Cardiac septum (tissue), 1 donor: Measurements from ENCODE around the gene LIF. TPM values are rescaled to one million over a fixed set of nuclear protein-coding genes. Genes with fewer than 3 reads are reported as not detected.

Experiments used
- DNase-seq: peaks from one replicate; pipeline ENCODE4 v3.0.0-alpha.2; 2020; ENCODE audit warnings: low spot score
- intact Hi-C: fragments of 100-400 bp; cut with DNase I; formaldehyde crosslinking; loops from one replicate; pipeline ENCODE4 v1.14.0; 2022
- total RNA-seq: library from RNA; stranded (reverse); fragmentation: NEBNext Ultra II Directional; extraction: Animal tissue kit (Norgen Biotek cat#: 25700); gene quantifications from one replicate; pipeline ENCODE4 v1.2.1, GENCODE V29; 2021
- donor health status: DM: no; HTN: no; CAD: no.

LIF gene
- total RNA-seq, 1 donor from 2014 or later: 0.78 TPM

GRCh38 chr22:30285846-30286200, 39.3 kb upstream of the LIF start:
- DNase-seq: no peak
- intact Hi-C loops: no loop called here

- intact Hi-C loops: no loop called here
- no peak for DNase-seq
Measured at GRCh38 chr22:30285176-30285845, 38.8 kb upstream of the LIF start.

GRCh38 chr22:30284666-30285065, 38.1 kb upstream of the LIF start:
- no peak for DNase-seq

GRCh38 chr22:30284172-30284571, 37.6 kb upstream of the LIF start:
- intact Hi-C loops: no loop called here
- no peak for DNase-seq

More at GRCh38 chr22:30284666-30285065, 38.1 kb upstream of the LIF start:
- intact Hi-C loops: no loop called here

GRCh38 chr22:30283342-30283741, 36.8 kb upstream of the LIF start:
- intact Hi-C loops: no loop called here
- DNase-seq: no peak

- intact Hi-C loops: no loop called here
- DNase-seq: no peak
Measured at GRCh38 chr22:30282616-30283046, 36.1 kb upstream of the LIF start.

GRCh38 chr22:30280505-30280904, 33.9 kb upstream of the LIF start:
- intact Hi-C loops: no loop called here
- no peak for DNase-seq

GRCh38 chr22:30279932-30280331, 33.4 kb upstream of the LIF start:
- no peak for DNase-seq
- intact Hi-C loops: no loop called here

- no peak for DNase-seq
- intact Hi-C loops: no loop called here
Measured at GRCh38 chr22:30279046-30279788, 32.7 kb upstream of the LIF start.

- no peak for DNase-seq
- intact Hi-C loops: no loop called here
Measured at GRCh38 chr22:30277547-30278344, 31.2 kb upstream of the LIF start.

- intact Hi-C loops: no loop called here
- DNase-seq: no peak
Measured at GRCh38 chr22:30276039-30276438, 29.5 kb upstream of the LIF start.

GRCh38 chr22:30275625-30276024, 29.1 kb upstream of the LIF start:
- no peak for DNase-seq
- intact Hi-C loops: no loop called here

GRCh38 chr22:30274437-30274812, 27.9 kb upstream of the LIF start:
- intact Hi-C loops: no loop called here
- no peak for DNase-seq

- intact Hi-C loops: no loop called here
- DNase-seq: no peak
Measured at GRCh38 chr22:30273711-30274436, 27.3 kb upstream of the LIF start.

GRCh38 chr22:30272781-30273601, 26.4 kb upstream of the LIF start:
- intact Hi-C loops: no loop called here
- no peak for DNase-seq

GRCh38 chr22:30270832-30271231, 24.3 kb upstream of the LIF start:
- peak; percentile 96 for DNase-seq
- intact Hi-C loops: no loop called here

- intact Hi-C loops: no loop called here
- DNase-seq: no peak
Measured at GRCh38 chr22:30268331-30268730, 21.8 kb upstream of the LIF start.

- DNase-seq: no peak
- intact Hi-C loops: no loop called here
Measured at GRCh38 chr22:30267382-30268302, 21.1 kb upstream of the LIF start.
